AG09319 (cell line): Measurements from ENCODE around the gene CPM.

Experiments
- DNase-seq: peaks from one replicate; pipeline ENCODE4 v3.0.0-alpha.2; 2010; ENCODE audit warnings: low read depth; ENCODE audit errors: extremely low read depth
- TF ChIP-seq, protein P1 (sequence below): IDR thresholded peaks from 2 replicates; pipeline ENCODE4 v1.5.1; 2011; ENCODE audit warnings: low read depth, mild to moderate bottlenecking, inconsistent platforms, low read length, moderate library complexity

CPM gene

DNA sequence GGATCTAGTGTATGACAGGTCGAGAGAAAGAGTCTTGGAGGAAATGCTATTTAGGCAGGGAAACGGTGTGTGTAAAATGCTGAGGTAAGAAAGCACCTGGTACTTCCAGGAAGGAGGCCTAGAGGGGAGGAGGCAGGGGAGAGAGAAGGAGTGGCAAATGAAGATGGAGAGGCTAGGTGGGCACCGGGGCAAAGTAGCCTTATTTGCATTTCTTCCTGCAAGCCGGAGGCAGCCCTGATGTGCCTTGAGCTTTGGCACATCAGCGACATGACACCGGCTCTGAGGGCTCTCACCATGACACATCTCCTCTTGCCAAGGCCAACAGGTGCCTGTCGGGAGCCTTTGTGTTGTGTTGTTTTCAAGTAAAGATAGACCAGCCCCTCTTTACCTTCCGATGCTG is 61.6 kb downstream of the CPM start:
- TF ChIP-seq, protein P1, sequence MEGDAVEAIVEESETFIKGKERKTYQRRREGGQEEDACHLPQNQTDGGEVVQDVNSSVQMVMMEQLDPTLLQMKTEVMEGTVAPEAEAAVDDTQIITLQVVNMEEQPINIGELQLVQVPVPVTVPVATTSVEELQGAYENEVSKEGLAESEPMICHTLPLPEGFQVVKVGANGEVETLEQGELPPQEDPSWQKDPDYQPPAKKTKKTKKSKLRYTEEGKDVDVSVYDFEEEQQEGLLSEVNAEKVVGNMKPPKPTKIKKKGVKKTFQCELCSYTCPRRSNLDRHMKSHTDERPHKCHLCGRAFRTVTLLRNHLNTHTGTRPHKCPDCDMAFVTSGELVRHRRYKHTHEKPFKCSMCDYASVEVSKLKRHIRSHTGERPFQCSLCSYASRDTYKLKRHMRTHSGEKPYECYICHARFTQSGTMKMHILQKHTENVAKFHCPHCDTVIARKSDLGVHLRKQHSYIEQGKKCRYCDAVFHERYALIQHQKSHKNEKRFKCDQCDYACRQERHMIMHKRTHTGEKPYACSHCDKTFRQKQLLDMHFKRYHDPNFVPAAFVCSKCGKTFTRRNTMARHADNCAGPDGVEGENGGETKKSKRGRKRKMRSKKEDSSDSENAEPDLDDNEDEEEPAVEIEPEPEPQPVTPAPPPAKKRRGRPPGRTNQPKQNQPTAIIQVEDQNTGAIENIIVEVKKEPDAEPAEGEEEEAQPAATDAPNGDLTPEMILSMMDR: no peak
- no peak for DNase-seq

GRCh38 chr12:68870443-68870842 is 62.5 kb downstream of the CPM start:
- DNase-seq: no peak
- TF ChIP-seq, protein P1: no peak

DNA sequence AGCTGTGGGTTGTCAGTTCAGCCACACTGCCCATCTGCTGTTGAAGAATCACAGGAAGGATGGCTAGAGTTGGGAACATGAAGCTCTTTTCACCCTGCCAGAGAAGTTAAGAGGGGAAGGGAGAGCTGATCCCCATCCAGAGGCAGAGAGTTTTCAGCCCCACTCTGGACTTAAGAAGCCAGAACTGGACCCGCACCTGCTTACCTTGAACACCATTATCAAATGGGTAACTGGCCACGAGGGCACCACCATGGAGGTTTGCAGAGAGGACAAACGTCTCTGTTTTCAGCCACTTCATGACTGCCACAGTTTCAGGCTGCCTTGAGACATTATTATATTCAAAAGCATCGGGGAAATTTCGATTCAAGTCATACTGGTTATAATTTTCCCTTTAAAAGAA is 63.0 kb downstream of the CPM start:
- TF ChIP-seq, protein P1: no peak
- no peak for DNase-seq

GRCh38 chr12:68868043-68868790 is 64.8 kb downstream of the CPM start:
- DNase-seq: no peak
- TF ChIP-seq, protein P1: no peak

DNA sequence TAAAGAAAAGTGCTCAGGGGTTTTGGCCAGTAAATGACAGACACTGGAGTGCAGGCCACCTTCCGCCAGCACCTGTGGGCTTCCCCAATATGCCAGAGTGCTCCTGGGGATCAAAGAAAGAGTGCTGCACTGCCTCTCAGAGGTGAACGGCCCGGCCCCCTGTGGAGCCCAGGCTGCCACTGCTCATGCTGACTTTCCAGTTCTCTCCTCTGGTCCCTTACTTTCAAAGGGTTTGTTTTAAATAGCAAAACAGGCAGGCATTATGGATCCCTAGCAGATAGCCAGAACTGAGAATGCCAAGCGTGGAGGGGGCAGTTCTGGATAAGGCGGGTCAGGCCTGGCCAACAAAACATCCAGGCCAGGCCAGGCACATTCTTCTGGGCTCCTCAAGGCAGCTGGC is 65.4 kb downstream of the CPM start:
- no peak for DNase-seq

DNA sequence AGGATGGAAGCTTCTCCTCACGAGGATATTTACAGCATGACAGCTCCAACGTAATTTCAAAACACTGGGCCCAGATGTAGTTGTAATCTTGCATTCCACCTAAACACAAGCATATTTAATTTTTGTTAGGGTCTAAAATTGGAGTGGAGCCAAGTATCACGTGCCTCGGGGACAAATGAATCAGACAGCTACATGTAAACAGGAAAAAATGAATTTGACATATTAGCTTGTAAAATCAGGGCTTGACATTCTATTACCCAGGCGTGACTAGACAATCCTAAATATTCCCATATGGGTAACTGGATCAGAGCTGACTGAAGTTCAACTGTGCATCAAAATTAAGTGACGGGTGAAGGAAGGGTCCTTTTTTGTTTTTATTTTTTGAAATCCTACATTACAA is 66.0 kb downstream of the CPM start:
- peak; percentile 60 for DNase-seq
- TF ChIP-seq, protein P1: no peak

More for the DNA sequence above, 65.4 kb downstream of the CPM start:
- TF ChIP-seq, protein P1: no peak

DNA sequence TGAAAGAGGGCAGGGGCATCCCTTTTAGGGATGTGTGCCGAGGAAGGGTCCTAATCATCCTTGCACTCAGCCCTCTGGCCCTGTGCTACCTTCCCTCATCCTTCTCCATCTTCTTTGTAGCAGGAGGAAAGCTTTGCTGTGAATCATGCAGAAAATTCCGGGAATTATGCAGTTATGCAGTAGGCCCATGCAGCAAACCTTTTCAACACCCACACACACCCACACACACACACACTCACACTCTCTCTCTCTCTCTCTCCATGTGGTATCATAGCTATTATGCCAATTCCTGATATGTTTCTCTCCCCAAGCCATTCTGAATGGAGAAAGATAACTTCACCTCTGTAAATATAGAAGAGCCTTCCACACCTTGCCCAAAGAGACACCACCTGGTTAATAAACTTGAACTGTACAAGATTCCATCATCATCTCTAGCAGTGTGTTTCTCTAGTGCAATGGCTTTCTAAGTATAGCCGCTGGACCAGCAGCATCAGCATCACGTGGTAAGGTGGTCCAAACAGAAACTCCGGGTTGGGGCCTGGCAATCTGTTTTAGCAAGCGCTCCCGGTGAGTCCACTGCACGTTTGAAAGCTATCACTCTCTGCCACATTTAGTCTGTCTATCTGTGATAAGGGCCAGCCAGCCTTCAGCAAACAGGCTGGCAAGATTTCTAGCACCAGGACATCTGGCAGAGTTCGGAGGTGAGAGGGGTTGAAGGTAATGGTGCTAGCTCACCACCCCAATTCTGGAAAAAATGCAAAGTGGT is 67.4 kb downstream of the CPM start:
- no peak for DNase-seq
- TF ChIP-seq, protein P1: no peak
